Measurements from ENCODE around the gene PBX3. TPM values are rescaled to one million over a fixed set of nuclear protein-coding genes. Genes with fewer than 3 reads are reported as not detected.

PBX3 gene
- total and polyA plus RNA-seq, 9 of the 15 experiments (the other 6 are each of a cell fraction or from before 2014, with no cell fraction given), result 0.14 to 5.8 (median 0.92) TPM

DNA sequence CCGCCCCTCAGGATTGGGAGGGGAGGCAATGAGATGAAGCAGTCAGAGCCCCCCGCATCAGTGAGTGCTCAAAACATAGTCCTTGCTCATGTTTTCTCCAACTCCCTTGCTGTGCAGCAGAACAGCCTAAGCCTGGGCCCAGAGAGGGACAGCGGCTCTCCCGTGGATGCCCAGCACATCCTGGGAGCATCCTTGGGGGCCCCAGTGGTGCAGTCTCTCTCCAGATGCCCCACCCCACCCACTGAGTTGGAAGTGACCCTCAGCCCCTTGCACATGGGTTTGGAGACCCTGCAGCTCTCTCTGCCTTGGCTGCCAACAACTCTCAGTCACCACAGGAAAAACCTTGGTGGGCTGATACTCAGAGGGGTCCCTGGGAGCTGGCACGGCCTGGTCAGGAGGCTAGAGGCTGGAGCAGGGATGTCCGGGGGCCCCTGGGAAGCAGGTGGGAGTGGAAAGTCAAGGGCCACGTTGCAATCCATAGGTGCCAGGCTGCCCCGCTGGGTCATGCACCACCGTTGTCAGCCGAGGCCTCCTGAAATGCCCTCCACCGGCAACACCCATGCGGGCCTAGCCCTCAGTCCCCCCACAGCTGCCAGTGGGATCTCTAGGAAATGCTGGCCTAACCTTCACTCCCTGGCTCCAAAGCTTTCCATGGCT, 242.5 kb downstream of the PBX3 start:
- FAIRE-seq (no peak), ATAC-seq (no peak), DNase-seq (ENCODE audit: extremely low read depth in 1 of 4, low spot score in 3 of 4) (no peak)
- 2% methylated on average over 11 of the region's 12 CpGs for WGBS (ENCODE audit: insufficient coverage, low coverage, missing lambda C conversion rate)
- Histone ChIP-seq H3K9ac (ENCODE audit: insufficient read depth in 1 of 2, low read depth in 2 of 2, low read length in 2 of 2) (peak overlapping the region in 1 of 2 experiments; percentile 31; a peak in 1 of 4 replicates), H3K36me3 (ENCODE audit: control insufficient read depth, insufficient read depth, low read length) (no peaks in the 10 kb centered on the region), H3K4me1 (replicated peaks in 1 of 2; ENCODE audit: control insufficient read depth in 2 of 2, insufficient read depth in 2 of 2, low read length in 2 of 2) (no peaks in the 10 kb centered on the region), H3K4me2 (ENCODE audit: insufficient read depth, low read length) (no peak overlapping the region), H3K27me3 (ENCODE audit: control insufficient read depth in 2 of 2, insufficient read depth in 2 of 2, low read length in 2 of 2) (peaks cover 0 to 55% of the 10 kb centered on the region in 2 experiments; a peak in 3 of 5 replicates), H3K27ac (ENCODE audit: extremely low read depth, low read depth, low read length) (no peak overlapping the region), H3K4me3 (no peak overlapping the region), H2AFZ (ENCODE audit: low read depth, low read length) (no peak overlapping the region), H3K9me1 (ENCODE audit: control insufficient read depth, insufficient read depth, low read length) (no peaks in the 10 kb centered on the region), H3K9me3 (replicated peaks; ENCODE audit: control insufficient read depth, insufficient read depth, low read depth, low read length) (no peaks in the 10 kb centered on the region), H4K20me1 (replicated peaks; ENCODE audit: control insufficient read depth, insufficient read depth, low read length) (0 out of 2 replicates have a peak, but pooled peaks cover 3% of the 10 kb centered on the region), H3K79me2 (ENCODE audit: control insufficient read depth, insufficient read depth, low read length) (no peaks in the 10 kb centered on the region)
- ChIA-PET CTCF (ENCODE audit: low intra/inter-chr PET ratio) (no interaction called here), POLR2A (no interaction called here)
- TF ChIP-seq, protein P1, sequence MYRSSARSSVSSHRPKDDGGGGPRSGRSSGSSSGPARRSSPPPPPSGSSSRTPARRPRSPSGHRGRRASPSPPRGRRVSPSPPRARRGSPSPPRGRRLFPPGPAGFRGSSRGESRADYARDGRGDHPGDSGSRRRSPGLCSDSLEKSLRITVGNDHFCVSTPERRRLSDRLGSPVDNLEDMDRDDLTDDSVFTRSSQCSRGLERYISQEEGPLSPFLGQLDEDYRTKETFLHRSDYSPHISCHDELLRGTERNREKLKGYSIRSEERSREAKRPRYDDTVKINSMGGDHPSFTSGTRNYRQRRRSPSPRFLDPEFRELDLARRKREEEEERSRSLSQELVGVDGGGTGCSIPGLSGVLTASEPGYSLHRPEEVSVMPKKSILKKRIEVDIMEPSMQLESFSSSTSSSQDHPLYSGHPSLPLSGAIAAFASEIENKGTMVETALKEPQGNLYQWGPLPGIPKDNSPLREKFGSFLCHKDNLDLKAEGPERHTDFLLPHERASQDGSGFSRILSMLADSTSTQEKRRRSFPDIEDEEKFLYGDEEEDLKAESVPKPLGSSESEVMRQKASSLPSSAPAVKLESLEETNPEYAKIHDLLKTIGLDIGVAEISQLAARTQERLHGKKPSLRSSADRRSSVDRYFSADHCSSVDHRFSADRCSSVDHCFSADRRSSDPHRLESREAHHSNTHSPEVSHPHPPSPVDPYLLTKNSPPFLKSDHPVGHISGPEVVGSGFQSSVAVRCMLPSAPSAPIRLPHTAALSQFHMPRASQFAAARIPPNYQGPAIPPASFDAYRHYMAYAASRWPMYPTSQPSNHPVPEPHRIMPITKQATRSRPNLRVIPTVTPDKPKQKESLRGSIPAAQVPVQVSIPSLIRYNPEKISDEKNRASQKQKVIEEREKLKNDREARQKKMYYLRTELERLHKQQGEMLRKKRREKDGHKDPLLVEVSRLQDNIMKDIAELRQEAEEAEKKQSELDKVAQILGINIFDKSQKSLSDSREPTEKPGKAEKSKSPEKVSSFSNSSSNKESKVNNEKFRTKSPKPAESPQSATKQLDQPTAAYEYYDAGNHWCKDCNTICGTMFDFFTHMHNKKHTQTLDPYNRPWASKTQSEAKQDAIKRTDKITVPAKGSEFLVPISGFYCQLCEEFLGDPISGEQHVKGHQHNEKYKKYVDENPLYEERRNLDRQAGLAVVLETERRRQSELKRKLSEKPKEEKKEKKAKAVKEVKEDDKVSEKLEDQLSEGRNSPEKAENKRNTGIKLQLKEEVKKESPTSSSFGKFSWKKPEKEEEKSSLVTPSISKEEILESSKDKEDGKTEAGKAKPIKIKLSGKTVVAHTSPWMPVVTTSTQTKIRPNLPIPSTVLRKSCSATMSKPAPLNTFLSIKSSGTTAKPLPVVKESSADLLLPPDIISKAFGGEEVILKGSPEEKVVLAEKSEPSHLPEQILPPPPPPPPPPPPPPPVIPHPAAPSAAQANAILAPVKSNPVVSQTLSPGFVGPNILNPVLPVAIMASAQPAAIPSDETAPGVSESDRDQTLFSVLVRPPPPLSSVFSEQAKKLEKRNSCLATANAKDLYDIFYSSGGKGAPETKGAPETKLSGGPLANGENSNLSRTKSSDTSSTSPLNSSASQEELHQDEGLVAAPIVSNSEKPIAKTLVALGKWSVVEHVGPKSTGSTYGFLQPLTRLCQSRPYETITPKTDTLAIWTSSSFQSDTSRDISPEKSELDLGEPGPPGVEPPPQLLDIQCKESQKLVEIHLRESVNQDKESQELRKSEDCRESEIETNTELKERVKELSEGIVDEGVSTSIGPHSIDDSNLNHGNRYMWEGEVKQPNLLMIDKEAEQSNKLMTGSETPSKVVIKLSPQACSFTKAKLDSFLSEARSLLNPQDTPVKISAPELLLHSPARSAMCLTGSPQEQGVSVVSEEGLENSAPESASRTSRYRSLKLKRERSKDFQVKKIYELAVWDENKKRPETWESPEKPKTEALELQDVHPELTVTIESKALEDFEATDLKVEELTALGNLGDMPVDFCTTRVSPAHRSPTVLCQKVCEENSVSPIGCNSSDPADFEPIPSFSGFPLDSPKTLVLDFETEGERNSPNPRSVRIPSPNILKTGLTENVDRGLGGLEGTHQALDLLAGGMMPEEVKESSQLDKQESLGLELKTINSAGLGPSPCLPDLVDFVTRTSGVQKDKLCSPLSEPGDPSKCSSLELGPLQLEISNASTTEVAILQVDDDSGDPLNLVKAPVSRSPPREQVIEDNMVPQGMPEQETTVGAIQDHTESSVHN (IDR thresholded peaks at IDR 0.05; ENCODE audit: borderline replicate concordance in 1 of 2, low read depth in 1 of 2), result no peak
- TF ChIP-seq ZFP36 (IDR thresholded peaks at IDR 0.05; ENCODE audit: low read depth, low read length, partially characterized antibody) (peak; percentile 34), MIER1 (IDR thresholded peaks at IDR 0.05; ENCODE audit: low read depth) (no peak), POU5F1 (IDR thresholded peaks at IDR 0.05; ENCODE audit: borderline replicate concordance, low read depth, low read length, partially characterized antibody) (no peak)
- intact Hi-C loops (cut with micrococcal nuclease) (no loop called here), in situ Hi-C loops (cut with MboI) (no loop called here)
- BruUV-seq (replicated peaks), result no TSS peak
